ENCODE results near the gene IQSEC1.

The IQSEC1 gene

DNA sequence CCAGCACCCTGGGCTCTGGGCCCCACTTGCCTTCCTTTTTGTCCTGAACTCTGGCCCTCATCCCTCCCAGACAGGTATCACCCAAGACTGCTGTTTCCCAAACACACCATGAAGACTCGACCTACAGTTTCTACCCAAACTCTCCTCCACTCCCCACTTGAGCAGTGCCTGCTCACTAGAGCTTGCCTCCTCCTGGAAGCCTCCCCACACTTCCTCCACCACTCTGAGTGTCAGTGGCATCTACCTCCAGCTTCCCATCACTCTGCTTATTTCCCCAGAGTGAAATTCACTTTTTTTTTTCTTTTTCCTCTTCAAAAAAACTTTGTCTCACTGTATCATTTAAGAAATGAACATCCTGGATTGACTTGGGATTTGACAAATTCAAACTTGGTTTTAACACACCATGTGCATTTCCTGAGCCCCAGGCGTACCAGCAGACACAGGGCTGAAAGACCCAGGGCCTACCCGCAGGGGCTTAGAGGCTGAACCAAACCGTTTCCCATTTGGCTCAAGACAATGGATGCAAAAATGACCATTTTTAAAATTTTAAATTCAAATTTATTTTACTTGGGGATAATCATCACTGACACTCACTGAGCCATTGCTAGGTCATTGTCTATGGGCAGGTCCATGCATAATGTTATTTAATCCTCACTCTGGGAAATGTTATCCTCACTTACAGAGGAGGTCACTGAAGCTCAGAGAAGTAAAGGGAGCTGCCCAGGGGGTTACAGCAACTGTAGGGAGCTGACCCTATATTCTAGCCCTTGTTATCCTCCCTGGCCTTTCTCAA is 62.3 kb downstream of the IQSEC1 start:
- peaks cover 86% of the 10 kb centered on the region for H3K4me1 Mint-ChIP-seq (ENCODE audit: low read depth)
- H3K27ac Mint-ChIP-seq, result peak overlapping the region; percentile 95
- H3K9me3 Mint-ChIP-seq (ENCODE audit: low read depth), result no peaks in the 10 kb centered on the region
- H3K27me3 Mint-ChIP-seq, result no peaks in the 10 kb centered on the region
- peak overlapping the region; percentile 65 for H3K4me3 Mint-ChIP-seq
- no peaks in the 10 kb centered on the region for H3K36me3 Mint-ChIP-seq

DNA sequence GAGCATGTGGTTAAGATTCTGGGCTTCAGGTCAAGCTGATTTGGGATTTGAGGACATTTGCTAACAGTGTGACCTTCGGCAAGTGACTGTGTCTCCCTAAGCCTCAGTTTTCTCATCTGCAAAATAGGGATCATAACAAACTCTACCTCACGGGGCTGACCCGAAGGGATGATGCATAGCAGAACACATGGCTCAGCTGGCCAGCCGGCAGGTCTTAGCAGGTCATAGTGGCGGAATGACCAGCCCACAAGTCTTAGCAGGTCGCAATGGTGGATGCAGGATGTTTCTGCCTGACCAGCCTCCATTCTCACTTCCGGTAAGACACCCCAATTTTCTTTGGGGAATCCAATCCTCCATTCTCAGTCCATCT is 63.3 kb downstream of the IQSEC1 start:
- Mint-ChIP-seq H3K36me3 (no peaks in the 10 kb centered on the region), H3K9me3 (ENCODE audit: low read depth) (no peaks in the 10 kb centered on the region), H3K27ac (peak overlapping the region; percentile 95), H3K4me1 (ENCODE audit: low read depth) (peaks cover 87% of the 10 kb centered on the region), H3K27me3 (no peaks in the 10 kb centered on the region), H3K4me3 (peak overlapping the region; percentile 70)

DNA sequence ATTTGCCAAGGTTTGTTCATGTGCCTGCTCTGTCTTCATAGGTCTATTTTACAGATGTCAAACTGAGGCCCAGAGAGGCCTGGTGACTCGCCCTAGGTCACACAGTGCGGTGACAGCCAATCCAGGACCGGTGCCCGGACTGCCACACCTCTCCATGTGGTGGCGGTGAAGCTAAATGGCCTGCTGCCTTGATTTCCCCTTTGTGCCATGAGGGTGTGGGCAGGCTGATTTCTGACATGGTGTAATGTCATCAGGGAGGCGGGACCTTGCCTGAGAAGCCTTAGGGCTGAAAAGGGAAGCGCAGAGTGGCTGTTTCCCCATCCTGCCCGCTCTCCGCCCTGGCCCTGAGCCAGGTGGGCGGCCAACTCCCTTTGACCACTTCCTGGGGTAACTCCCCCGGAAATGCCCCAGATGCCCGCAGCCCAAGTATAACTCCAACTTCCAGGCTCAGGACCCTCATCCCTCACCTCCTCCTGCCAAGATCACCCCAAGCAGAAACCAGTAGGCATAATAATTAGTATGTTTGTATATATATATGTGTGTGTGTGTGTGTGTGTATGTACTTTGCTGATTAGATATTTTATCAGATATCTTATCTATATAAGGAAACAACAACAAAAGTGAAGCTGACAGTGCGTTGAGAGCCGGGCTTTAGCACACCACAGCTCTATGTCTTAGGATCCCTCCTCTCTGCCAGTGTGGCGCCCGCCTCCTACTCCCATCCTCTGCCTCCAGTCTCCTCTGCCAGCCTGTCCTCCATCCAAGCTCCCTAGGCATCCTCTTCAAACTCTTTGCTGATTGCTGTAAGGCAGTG is 63.9 kb downstream of the IQSEC1 start:
- Mint-ChIP-seq H3K36me3 (no peaks in the 10 kb centered on the region), H3K27me3 (no peaks in the 10 kb centered on the region), H3K27ac (peak overlapping the region; percentile 95), H3K9me3 (ENCODE audit: low read depth) (no peaks in the 10 kb centered on the region), H3K4me3 (peak overlapping the region; percentile 70), H3K4me1 (ENCODE audit: low read depth) (peaks cover 84% of the 10 kb centered on the region)

DNA sequence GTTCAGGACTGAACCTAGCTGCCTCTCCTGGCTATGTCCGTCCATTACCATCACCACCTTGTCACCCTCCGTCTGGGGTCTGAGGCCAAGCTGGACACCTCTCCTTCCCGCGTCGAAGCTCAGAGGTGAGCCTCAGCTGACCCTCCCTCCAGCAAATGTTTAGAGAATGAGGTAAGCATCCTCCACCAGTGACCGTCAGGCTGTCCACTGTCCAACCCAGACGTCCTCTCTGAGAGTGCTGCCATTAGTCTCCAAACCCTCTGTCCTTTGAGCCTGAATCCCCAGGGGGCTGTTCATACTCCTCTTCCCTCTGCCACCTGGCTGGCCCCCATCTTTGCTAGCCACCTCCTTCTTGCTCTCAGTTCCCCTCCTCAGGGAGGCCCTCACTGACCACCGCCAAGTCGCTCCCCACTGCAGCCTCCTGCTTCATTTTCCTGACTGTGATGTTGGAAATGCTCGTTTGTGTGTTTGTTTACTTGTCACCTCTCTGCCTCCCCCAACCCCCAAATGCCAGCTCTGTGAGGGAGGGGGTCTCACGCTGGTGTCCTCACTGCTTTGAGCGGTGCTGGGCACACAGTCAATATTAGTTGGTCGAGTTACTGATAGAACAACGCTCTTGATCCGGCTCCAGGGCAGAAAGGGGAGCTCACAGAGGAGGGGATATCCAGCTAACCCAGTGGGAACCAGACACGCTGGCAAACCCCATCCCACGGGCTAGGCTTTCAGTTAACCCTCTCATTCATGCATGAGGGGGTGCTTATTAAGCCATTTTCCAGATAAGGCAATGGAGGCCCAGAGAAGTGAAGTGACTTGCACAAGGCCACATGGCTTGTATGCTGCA is 64.9 kb downstream of the IQSEC1 start:
- Mint-ChIP-seq H3K27me3 (no peaks in the 10 kb centered on the region), H3K4me1 (ENCODE audit: low read depth) (peaks cover 84% of the 10 kb centered on the region), H3K36me3 (no peaks in the 10 kb centered on the region), H3K9me3 (ENCODE audit: low read depth) (no peaks in the 10 kb centered on the region), H3K4me3 (peak overlapping the region; percentile 35), H3K27ac (peak overlapping the region; percentile 95)

DNA sequence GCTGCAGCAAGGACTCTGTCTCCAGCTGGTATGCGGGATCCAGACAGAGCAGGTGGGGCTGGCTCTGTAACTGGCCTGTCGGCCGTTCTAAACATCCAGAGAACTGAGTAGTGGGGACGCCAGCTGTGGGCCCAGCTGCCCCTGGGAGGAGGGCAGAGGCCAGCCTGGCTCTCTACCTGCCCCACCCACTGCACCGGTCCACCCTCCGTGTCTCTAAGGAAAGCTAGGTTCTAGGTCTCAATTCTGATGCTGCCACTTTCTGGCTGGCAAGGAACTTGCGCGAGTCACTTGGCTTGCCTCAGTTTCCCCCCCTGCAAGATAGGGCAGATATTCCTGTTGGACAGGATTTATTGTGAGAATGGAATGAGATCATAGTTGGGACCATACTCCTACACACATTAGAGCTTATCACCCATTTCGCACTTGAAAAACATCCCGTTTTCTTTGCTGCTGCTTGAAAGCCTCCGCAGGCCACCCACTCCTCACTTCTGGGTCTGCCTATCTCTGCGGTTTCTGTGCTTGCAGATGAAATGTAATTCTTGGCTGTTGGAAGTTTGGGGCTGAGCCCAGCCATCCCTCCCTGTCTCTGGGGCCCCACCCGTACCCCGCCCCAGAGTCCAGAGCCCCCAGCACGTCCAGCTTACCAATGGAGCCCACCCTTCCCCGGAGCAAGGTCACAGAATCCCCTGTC is 65.8 kb downstream of the IQSEC1 start:
- Mint-ChIP-seq H3K27ac (no peak overlapping the region), H3K4me3 (no peak overlapping the region), H3K4me1 (ENCODE audit: low read depth) (peaks cover 86% of the 10 kb centered on the region), H3K36me3 (peaks cover 2% of the 10 kb centered on the region), H3K9me3 (ENCODE audit: low read depth) (no peaks in the 10 kb centered on the region), H3K27me3 (no peaks in the 10 kb centered on the region)

DNA sequence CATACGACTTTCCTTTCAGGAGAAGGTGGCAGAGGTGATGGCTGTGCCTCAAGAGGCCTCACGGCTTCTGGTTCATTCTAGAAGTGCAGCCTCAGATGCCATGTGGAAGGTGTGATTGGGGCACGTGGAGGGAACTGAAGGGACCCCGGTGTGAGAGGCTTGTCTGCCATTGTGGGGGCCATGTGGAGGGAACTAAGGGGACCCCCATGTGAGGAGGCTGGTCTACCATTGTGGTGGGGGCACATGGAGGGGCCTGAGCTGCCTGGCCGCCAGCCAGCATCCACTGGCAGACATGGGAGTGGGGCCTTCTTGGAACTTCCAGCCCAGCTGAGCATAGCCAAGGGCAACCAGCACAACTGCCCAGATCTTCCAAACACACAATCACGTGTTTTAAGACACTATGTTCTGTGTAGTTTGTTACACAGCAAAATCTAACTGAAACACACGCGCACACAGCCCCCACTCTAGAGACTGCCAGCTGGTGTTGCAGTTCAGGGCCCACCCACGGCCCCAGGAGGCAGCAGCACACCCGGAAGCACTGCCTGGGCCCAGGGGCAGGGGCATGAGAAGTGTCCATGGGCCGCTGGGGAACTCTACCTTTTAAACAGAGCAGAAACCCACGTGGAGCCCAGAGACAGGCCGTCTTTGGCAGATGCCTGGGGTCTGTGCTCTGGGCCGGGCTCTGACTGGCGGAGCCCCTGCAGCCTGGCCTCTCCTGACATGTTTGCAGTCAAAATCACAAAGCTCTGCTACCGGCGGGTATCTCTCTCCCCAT is 66.8 kb downstream of the IQSEC1 start:
- H3K4me3 Mint-ChIP-seq, result no peak overlapping the region
- H3K27ac Mint-ChIP-seq, result peak overlapping the region; percentile 58

DNA sequence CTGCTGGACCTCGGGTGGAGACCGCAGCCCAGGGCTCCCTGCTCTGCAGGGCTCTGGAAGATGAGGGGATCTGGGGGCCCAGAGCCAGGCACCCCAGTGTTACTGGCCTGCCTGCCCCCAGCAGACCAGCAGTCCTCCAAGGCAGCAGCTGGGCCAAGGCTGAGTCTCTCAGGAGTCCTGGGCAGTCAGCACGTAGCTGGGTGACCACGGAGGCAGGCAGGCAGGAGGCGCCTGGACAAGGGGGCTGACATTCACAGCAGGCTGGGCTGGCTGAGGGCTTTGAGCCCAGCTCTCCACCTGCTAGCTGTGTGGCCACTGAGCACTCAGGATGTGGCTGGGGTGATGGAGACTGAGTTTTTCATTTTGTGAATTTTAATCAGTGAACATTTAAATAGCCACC is 67.9 kb downstream of the IQSEC1 start:
- no peaks in the 10 kb centered on the region for H3K9me3 Mint-ChIP-seq (ENCODE audit: low read depth)

More for the DNA sequence above, 66.8 kb downstream of the IQSEC1 start:
- Mint-ChIP-seq H3K27me3 (no peaks in the 10 kb centered on the region), H3K4me1 (ENCODE audit: low read depth) (peaks cover 82% of the 10 kb centered on the region), H3K9me3 (ENCODE audit: low read depth) (no peaks in the 10 kb centered on the region), H3K36me3 (peaks cover 5% of the 10 kb centered on the region)

DNA sequence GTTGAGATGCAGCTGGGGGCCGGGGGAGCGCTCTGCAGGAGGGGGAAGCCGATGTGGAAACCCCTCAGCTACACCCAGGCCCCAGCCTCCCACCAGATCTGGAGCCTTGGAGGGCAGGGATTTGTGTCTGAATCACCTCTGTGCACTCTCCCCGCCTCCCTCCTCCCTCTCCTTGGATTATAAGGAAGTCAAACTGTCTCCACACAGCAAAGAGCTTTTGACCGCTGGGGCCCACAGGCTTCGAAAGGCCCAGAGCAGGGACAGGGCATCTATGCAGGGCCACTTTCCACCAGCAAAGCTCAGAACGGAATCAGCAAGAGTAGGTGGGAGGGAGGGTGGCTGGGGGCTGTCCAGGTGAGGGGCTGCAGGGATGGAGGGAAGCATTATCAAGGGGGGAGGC is 68.9 kb downstream of the IQSEC1 start:
- Mint-ChIP-seq H3K9me3 (ENCODE audit: low read depth) (no peaks in the 10 kb centered on the region), H3K4me1 (ENCODE audit: low read depth) (peaks cover 73% of the 10 kb centered on the region), H3K4me3 (no peak overlapping the region), H3K27ac (no peak overlapping the region), H3K27me3 (no peaks in the 10 kb centered on the region), H3K36me3 (peaks cover 5% of the 10 kb centered on the region)

More for the DNA sequence above, 67.9 kb downstream of the IQSEC1 start:
- Mint-ChIP-seq H3K4me1 (ENCODE audit: low read depth) (peaks cover 76% of the 10 kb centered on the region), H3K27ac (no peak overlapping the region), H3K36me3 (peaks cover 5% of the 10 kb centered on the region), H3K27me3 (no peaks in the 10 kb centered on the region), H3K4me3 (no peak overlapping the region)

DNA sequence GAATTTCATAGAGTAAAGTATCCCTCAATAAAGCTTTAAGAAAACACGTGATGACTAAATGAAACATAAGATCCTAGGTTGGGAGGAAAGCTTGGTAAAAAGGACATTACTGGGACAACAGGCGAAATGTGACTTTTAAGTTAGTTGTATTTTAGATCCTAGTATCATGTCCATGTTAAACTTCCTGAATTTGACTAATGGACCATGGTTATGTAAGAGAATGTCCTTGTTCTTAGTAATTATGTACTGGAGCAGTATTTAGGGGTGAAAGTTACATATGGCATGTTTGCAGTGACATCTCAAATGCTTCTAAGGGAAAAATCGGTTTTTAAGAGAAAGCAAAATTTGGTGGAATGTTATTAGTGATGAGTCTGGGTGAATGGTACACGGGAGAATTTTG is 69.6 kb downstream of the IQSEC1 start:
- H3K27me3 Mint-ChIP-seq, result no peaks in the 10 kb centered on the region
- no peaks in the 10 kb centered on the region for H3K9me3 Mint-ChIP-seq (ENCODE audit: low read depth)
- peak overlapping the region; percentile 70 for H3K27ac Mint-ChIP-seq
- H3K36me3 Mint-ChIP-seq, result peaks cover 5% of the 10 kb centered on the region
- peaks cover 73% of the 10 kb centered on the region for H3K4me1 Mint-ChIP-seq (ENCODE audit: low read depth)
- no peak overlapping the region for H3K4me3 Mint-ChIP-seq

DNA sequence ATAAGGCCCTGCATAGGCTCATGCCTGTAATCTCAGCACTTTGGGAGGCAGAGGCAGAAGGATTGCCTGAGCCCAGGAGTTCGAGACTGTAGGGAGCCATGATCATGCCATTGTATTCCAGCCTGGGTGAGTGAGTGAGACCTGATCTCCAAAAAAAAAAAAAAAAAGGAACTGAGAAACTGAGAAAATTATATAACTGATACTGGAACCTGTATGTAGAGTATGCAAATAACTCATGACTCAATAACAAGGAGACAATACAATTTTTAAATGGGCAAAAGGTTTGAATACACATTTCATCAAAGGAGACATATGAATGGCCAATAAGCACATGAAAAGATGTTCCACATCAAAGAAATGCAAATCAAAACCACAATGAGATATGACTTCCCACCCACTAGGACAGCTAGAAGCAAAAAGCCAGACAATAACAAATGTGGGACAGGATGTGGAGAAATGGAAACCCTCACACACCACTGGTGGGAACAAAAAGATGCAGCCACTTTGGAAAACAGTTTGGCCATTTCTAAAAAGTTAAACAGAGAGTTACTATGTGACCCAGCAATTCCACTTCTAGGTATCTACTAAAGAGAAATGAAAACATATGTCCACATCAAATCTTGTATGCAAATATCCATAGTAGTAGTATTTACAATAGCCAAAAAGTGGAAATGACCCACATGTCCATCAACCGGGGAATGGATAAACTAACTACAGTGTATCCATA is 70.7 kb downstream of the IQSEC1 start:
- H3K27ac Mint-ChIP-seq, result peak overlapping the region; percentile 78
- peaks cover 7% of the 10 kb centered on the region for H3K36me3 Mint-ChIP-seq
- H3K27me3 Mint-ChIP-seq, result no peaks in the 10 kb centered on the region
- H3K4me3 Mint-ChIP-seq, result peak overlapping the region; percentile 46
- no peaks in the 10 kb centered on the region for H3K9me3 Mint-ChIP-seq (ENCODE audit: low read depth)
- peaks cover 70% of the 10 kb centered on the region for H3K4me1 Mint-ChIP-seq (ENCODE audit: low read depth)

DNA sequence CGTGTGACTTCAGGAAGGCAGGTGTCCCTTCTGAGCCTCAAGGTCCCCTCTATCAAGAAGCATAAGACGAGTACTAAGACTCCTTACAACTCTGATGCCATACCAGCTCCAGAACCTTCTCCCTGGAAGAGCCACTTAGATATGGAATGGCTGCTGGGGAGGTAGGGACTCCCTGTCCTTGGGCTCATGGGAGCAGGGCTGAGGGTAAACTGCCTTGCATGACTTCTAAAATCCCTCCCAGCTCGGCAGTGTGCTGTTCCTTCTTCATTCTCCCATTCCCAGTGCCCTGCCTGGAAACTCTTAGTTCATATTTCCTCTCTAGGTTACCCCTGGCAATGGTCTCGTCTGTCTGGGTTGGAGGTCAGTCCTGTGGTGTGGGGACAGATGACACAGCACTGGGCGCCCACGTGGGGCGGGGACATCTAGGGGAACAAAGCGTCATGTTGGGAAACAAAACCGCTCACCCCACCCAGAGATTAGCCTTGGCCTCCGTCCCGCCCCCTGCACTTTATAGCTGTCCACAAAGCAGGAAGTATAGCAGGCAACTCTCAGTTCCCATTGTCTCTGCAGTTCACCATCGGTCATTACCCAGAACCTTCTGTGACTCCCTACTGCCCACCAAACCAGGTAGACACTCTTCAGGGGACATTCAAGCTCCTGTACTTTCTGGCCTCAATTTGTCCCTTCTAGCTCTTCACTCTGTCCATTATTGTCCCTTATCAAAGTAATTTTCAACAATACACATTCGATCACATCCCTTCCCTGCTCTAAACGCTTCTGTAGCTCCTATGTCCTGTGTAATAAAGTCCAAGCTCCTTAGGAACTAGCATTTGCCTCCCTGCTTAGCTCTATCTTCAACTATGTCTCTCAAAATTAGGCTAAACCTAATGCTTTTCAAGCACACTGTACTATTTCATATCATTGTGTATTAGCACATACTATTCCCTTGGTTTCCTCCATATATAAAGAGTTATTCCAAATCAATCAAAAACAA is 73.8 kb downstream of the IQSEC1 start:
- peak overlapping the region; percentile 68 for H3K27ac Mint-ChIP-seq
- peaks cover 9% of the 10 kb centered on the region for H3K36me3 Mint-ChIP-seq
- peaks cover 70% of the 10 kb centered on the region for H3K4me1 Mint-ChIP-seq (ENCODE audit: low read depth)
- H3K4me3 Mint-ChIP-seq, result peak overlapping the region; percentile 17
- no peaks in the 10 kb centered on the region for H3K9me3 Mint-ChIP-seq (ENCODE audit: low read depth)
- H3K27me3 Mint-ChIP-seq, result no peaks in the 10 kb centered on the region

DNA sequence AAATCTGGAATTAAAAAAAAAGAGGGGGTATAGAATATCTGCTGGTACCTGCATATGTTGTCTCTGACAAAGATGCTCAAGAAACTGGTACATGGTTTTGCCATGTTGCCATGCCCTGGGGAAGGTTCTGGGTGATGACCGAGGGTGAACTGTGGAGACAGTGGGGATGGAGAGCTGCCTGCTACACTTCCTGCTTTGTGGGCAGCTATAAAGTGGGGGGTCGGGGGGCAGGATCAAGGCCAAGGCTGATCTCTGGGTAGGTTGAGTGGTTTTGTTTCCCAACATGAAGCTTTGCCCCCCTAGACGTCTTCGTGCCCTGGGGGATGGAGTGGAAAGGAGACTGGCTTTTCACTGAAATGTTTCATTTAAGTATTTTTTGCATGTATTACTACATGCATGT is 74.6 kb downstream of the IQSEC1 start:
- Mint-ChIP-seq H3K27me3 (no peaks in the 10 kb centered on the region), H3K4me1 (ENCODE audit: low read depth) (peaks cover 62% of the 10 kb centered on the region), H3K9me3 (ENCODE audit: low read depth) (no peaks in the 10 kb centered on the region), H3K27ac (peak overlapping the region; percentile 68), H3K4me3 (no peak overlapping the region), H3K36me3 (peaks cover 9% of the 10 kb centered on the region)

Measured in activated naive CD8-positive, alpha-beta T cell (primary cell).